DMS114 treated with DMSO at 0.1 percent for 48 hours (cell line): ENCODE data around the gene FAM83F.
"Not testable (repeated sequence)": the region's sequence is repeated elsewhere in the genome, so short reads cannot be mapped to it uniquely, and the experiment has no call there.

Experiments used
- DNase-seq: peaks from one replicate; lab custom pipeline; 2025; ENCODE audit not compliant: unreplicated experiment; lab: John Stamatoyannopoulos, UW

FAM83F gene

DNA sequence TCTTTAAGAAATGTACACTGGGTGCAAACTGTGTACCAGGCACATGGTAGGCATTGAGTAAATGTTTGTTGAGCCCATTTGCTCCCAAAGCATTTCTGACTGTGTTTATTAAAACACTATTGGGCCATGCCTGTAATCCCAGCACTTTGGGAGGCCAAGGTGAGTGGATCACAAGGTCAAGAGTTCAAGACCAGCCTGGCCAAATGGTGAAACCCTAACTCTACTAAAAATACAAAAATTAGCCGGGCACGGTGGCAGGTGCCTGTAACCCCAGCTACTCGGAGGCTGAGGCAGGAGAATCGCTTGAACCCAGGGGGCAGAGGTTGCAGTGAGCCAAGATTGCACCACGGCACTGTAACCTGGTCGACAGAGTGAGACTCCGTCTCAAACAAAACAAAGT lies 1.9 kb upstream of the FAM83F start:
- not testable (repeated sequence) for DNase-seq

DNA sequence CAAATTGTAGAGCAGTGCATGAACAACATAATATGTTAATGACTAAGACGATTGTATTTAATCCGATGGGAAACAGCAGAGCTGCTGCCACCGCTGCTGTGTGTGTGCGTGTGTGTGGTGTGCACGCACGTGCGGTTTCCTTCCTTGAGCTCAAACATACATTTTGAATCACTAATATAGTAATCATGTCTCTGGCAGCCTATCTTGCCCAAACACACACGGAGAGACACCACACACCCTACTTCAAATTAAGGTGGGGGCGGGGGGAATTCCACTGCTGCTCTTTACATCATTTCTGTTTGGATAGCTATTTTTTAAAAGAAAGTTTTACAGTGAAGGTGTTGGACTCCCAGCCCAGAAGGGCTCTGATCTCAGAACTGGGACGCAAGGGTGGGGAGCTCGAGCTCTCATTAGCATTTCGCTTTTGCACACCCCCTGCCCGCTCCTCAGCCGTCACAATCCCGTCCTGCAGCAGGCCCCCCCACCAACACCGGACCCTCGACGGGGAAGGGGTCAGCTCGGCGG lies 651 bp upstream of the FAM83F start:
- no peak for DNase-seq

DNA sequence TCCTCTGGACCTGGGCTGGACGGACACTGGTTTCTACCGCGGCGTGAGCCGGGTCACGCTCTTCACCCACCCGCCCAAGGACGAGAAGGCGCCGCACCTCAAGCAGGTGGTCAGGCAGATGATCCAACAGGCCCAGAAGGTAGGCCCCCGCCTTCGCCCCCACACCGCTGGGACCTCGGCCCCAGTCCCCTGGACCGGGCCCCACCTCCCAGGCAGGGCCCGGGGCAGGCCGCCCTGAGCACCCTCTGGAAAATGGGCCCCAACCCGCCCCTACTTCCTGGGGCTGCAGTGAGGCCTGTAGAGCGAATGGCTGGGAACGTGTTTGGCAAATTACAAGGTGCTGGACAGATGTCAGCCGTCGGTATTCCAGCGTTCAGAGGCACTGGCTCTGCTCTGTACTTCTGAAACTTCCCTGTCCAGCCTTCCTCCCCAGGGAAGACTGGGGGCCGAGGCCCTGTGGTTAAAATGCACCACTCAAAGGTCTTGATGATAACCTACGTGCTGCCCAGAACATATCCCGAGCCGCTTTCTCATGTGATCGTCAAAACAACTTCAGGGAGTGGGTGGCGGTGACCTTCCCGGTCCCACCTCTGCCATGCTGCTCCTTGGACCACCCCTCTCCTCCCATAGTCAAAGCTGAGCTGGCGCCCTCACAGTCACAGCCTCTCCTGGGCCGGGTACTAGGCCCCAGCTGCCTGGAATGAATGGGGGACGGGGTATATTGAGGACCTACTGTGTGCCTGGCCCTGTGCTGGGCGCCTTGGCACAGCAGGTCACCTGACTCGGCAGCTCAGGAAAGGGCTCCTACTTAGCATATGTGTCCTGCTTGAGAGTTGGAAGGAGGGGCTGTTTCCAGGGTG lies 869 bp downstream of the FAM83F start:
- DNase-seq = no peak

DNA sequence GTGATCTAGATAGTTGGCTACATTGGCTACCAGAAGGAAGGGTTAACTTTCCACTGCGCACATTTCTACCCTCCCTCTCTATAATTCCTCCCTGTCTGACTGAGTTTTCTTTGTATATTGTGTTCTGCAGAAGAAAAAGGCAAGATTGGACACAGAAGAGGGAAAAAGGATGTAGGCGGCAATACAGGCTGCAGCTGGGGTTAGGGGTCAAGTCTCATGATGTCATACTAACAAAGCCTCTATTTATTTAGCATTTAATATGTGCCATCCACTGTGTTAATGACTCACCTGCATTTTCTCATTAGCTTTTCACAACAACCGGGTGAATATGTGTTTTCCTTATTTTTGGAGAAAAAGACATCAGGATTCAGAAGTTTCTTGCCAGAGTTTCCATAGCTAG lies 2.0 kb downstream of the FAM83F start:
- DNase-seq = no peak

DNA sequence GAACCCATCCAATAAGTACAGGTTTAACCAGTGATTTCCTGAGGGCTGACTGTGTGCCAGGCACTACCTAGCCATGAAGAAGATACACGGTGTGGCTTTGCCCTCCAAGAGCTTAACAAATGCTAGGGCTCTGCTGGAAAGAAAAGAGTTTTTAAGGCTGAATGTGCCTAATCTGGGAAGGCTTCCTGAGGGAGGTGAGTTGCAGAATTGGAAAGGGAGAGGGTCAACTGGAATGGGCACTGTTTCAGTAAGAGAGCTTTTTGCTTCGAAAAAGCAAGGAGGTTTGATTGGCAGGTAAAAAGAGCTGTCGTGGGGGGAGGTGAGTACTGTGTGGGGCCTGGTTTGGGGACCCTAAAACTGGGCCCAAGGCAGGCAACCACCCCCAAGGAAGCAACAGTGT lies 2.7 kb downstream of the FAM83F start:
- DNase-seq = no peak

DNA sequence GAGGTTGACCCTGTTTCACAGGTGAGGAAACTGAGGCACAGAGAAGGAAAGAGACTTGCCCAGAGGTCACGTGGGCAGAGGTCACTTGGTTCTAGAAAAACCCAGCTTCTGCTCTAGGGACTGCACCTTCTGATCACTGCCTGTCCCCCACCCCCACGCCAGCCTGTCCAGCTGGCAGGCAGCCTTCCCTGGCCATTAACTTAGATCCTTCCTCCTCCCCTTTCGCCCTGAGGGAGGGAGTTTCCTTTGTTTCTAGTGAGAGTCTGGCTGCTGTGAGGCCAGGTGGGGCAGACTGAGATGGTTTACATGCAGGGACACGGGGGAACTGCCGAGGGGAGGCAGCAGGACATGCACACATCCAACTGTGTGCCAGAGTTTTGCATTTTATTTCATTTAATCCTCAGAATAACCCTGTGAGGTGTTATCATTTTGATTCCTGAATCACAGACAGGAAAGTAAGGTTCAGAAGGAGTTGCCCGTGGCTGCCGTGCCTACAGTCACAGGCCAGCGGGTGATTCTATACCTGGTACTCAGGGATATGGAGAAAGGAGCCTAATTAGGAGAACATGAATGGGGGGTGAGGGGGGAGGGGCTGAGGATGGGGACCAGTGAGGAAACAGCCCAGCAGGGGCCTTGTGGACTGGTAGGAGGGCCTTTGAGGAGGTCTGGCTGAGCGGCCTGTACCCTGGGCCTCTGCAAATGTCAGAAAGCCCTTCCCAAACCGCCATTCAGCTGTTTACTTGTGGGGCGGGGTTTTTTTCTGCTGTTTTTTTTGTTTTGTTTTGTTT lies 3.4 kb downstream of the FAM83F start:
- DNase-seq = no peak

DNA sequence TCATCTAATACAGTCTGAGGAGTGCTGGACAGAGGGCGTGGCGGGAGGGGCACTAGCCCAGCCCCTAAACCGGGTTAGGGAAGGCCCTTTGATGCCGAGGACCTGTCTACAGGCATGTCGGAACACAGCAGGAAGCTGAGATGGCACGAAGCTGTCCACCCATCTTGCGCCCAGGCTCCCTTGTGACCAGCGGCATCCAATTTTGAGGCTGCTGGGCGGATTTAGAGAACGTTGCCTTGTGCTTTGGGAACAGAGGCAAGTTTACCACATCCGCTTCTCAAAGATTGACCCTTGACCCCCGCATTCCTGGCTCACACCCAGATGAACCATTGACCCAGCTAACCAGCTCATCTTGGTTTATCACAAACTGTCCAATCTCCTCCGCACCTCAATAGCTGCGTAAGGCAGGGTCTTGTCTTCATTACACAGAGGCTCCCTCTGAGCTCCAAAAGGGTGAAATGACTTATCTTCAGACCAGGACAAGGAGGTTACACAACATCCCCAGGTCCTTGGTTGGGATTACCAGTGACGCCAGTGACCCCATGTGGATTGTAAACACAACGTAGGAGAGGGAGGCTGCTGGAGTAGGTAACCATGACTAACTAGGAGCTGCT lies 4.5 kb downstream of the FAM83F start:
- DNase-seq = no peak

DNA sequence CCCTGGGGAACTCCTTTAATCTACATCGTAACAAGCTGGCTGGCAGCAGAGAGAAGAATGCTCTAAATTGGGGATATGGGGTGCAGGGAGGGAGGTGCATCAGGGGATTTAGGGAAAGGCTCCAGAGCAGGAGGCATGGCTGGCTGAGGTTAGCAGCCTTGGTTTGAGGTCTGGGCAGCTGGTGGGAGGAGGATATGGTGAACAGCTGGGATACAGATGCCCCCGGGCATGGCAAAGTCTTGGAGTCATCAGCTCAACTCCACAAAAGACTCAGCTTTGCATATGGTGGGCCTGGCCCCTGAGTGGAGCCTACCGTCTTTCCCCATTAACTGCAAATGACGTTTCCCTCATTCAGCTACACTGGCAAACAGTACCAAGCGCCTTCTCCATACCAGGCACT lies 5.4 kb downstream of the FAM83F start:
- DNase-seq = no peak

DNA sequence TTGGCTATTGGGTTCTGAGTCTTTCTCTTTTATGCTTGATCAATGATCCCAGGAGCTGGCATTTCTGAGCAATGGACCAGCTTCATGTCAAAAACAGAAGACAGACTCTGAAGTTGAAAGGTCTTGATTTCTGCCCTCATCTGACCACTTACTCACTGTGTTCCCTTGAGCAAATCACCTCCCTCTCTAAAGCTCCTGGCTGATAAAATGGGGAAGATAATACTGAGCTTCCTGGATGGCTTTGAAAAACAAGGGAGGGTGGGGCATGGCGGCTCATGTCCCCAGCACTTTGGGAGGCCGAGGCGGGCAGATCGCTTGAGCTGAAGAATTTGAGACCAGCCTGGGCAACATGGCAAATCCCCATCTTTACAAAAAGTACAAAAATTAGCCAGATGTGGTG lies 6.4 kb downstream of the FAM83F start:
- DNase-seq = no peak

DNA sequence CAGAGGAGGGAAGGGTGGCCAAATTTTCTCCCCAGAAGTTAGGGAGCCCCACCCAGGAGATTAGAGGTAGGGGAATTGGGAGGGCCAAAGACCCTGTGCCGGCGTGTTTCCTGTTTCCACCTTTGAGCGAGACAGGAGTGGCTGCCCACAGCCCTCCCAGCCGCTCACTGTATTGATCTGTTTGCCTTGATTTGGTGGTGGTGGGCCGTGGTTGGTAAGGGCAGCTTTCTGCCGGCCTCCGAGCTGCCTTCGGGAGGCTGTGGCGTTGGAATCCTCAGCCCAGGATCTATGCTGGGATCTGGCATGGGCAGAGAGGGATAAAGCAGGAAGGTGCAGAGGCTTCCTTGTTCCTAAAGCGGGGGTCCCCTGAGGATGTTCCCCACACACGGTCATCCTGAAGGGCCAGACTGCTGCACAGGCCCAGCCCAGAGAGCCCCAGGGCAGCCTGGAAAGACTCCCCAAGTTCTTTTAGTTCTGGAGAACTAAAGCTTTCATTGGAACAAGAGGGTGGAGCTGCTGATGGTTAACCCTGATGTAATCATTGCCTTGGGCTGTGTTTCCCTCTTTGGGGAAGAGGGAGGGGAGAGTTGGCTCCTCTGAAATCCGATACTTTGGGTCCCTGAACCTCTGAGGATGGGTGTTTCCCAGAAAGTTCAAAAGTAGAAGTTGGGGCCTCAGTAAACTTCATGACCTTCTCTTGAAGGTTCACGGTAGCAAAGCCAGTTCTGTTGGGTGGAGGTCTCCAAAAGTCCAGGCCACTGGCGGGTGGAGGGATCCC lies 7.2 kb downstream of the FAM83F start:
- no peak for DNase-seq

DNA sequence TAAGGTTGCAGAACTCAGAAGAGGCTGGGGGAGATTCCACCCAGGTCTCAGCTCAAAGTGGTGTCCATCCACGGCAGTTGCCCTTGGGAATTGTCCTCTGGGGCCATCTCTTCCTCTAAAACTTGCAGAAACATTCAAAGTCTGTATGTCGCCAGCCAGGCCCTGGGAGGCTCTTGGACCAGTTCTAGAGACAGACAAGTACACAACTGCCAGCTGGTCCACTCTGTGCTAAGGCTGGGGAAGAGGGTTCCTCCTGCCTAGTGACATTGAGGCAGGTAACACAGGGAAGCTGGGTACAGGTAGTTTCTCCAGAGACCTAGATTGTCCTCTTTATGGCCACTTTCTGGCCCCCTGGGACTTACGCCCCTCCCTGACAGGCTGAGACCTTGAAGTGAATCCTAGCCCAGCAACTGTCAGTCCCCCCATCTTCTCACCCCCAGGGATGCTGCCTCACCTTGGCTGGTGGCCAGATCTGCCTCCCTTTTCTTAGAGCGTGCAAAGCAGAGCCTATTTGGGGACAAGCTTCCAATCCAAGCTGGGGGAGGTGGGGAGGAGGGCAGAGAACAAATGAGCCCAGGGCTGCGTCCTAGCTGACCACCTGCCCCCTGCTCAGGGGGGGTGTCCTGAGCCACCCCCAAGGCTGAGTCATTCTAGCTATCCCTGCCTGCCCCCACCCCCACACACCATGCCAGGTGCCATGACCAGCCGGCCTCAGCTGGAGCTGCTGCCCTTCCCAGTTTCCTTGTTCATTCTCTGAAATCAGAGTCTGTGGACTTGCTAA lies 8.4 kb downstream of the FAM83F start:
- DNase-seq = no peak

DNA sequence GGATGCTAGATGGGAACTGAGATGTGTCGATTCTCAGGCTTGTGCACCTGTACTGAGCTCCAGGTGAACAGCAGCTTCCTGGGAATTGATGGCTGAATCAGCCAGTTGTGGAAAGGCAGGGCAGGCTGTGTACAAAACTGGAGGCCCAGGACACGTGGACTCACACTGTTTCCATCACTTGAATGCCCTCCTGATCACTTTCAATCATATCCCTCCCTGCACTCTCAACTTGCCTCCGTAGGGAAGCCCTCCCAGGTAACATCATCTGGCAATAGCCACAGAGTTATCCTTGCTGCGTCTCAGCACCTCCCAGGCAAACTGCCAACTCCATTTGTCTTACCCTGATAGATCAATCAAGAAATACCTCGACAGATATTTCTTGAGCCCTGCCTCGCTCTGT lies 10.1 kb downstream of the FAM83F start:
- no peak for DNase-seq

DNA sequence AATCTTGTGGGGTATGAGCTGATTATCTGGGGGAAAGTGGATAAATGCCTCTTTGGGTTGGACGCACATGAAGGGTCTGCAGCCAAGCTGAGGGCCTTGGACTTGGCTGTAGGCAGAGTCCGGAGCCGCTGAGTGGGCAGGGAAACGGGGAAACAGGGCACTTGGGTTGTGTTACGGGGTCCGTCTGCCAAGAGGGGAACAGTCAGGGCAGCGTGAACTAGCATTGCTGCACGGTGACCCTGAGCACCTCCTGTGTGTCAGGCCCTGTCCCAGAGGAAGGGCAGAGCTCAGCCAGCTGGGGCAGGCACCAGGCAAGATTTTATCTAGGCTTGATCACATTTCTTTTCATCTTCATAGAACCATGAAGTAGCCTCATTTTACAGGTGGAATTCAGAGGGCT lies 11.9 kb downstream of the FAM83F start:
- no peak for DNase-seq

DNA sequence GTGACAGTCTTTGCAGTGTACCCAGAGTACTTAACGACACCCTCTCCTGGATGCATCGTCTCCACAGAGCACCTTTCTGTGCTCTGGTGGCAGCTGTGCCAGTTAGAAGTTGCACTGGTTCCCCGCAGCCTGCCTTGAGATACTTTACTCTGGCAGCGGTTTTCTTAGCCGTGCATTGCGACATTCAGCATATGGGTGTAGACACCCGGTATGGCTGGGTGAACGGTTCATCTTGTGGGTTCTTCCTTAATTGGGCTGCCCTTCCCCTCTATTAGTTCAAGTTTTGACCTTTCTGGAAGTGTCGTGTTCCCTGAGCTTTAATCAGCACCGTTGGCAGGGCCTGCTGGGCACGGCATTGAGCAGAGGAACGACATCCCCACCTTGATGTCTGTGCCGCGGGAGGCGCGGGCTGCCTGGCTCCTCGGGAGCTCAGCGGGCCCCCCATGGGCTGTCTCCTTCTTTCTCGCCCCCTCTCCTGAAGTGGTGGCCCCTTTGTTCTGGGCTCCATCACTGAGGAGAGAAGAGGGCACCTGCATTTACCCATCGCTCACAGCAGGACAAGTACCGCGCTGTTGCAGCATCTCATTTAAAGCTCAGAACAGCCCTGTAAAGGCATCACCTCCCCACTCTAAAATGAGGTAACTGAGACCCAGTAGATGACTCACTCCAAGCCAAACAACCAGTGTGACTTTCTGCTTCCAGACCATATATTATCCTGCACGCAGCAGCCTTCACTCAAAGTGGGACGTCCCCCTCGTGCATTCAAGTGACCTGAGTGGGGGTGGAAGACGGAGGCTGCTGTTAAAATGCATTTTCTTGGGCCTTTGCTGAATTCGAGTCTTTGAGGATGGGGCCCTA lies 13.3 kb downstream of the FAM83F start:
- DNase-seq = no peak

DNA sequence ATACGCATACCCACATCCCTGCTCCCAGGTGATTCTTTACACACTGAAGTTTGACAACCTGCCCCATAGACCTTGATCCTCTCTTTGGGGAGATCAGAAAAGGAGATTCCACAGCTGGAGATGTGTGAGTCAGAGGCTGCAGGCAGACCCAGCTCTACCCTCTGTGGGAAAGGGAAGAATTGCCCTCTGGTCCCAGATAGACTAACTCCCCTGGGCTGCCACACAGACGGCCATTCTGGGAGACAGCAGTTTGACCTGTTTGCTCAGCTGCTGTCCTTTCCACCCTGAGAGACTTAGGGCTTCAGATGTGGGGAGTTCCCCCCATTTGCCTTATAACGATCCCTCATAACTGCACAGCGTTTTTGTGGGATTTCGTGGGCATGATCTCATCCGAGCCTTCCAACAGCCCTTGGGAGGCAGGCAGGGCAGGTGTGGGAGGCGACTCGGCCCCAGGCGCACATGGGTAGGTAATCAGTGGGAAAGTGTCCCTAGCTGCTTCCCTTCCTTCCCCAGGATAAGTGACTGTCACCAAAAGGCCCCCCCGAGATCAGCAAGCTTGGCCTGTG lies 14.1 kb downstream of the FAM83F start:
- no peak for DNase-seq

DNA sequence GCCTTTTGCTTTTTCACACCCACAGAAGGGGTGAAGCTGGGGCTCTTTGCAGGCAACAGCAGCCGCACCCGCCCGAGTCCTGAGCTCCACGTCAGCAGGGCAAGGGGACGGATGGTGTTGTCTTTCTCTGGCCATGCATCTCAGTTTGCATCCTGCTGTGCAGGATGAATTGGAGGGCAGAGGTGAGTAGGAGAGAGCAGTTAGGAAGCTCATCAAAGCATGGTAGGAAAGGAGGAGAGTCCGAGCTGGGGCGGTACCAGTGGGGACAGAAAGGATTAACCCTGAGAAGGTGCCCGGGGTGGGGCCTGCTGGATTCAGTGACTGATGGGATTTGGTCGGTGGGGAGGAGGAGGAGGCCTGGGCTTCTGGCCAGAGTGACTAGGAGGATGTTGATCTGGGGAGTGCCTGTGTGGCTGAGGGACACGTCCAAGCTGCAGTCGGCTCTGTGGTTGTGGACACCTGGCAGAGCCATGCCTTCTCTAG lies 14.6 kb downstream of the FAM83F start:
- DNase-seq = no peak

DNA sequence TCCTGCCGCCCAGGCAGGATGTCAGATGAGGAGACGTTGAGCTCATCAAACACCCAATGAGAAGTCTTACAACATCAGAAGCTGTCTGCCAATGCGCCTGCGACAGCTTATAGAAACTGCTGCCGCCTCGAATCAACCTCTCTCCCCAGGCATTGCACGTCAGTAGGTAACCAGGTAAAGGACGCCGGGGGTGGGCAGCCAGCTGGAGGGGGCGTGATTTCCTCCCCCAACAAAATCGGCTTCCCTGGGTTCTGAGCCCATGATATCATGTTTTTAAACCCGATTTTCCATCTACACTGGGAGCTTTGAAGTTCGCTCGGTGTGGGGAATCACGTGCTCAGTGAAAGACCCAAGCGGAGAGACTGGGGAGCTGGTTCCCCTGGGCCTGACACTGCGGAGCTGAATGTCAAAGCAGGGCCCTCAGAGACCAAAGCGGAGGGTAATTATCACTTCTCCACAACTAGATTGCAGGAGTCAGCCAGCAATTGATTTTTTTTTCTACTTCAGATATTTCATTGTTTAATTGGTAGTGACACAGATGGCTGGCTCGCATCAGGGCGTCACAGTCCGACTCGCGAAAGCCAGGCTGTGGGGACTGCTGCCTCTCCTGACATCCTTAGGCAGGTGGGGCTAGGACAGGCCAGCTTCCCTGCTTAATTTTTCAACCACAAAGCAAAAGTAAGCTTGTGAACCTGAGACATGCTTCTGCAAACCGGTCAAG lies 15.4 kb downstream of the FAM83F start:
- DNase-seq = no peak

DNA sequence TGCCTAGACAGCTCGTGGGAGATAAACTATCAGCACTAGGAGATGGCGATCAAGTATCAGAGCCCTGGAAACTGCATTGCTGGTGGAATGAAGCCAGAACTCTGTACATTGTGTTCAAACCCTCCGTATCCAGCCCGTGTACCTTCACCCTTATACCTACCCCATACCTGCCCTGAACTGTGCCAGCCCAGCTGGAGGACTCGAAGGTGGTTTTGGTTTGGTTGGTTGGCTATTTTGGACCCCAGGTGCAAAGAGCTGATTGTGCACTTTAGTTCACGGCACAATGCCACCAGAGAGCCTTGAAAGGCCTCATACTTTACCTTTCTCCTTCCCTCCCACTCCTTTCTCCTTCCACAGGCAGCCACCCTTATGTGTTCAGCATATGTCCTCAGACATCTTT lies 16.0 kb downstream of the FAM83F start:
- no peak for DNase-seq
